GM12874 (cell line): ENCODE results near the gene CIBAR2.

ENCODE experiments used
- TF ChIP-seq, protein P1 (sequence below): IDR thresholded peaks from 2 replicates; pipeline ENCODE4 v1.5.1; 2011; ENCODE audit warnings: low read depth, mild to moderate bottlenecking, control low read depth, low read length, moderate library complexity; ENCODE audit not compliant: insufficient read depth

Gene CIBAR2

DNA sequence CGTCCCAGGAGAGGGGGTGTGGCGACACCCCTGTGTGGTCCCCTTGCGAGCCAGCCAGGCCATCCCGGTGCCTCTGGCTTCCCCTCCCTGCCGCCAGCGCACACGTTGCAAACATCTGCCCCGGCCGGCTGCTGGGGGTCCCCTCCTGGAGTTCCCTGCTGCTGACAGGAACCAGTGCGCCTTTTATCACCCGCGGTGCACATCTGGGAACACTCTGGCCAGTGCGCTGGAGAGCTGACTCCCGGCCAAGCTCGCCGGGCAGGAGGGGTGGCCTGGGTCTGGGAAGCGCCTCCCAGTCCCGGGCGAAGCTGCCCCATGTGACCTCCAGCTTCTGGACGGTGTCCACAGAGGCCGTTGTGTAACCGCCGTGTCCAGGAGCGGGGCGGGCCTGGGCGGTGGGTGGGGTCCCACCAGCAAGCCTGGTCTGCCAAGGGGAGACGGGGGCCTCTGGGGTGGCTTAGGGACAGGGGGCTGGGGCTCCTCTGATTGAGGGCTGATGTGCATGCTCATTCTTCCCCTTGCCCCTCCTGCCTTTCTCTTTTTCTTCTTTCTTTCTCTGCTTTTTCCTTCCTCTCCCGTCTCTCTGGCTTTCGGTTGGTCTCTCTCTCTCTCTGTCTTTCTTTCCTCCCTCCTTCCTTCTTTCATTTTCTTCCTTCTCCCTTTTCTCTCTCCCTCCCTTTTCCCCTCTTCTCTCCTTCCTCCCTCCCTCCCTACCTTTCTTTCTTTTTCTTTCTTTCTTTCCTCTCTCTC, 25.2 kb upstream of the CIBAR2 start:
- TF ChIP-seq, protein P1, sequence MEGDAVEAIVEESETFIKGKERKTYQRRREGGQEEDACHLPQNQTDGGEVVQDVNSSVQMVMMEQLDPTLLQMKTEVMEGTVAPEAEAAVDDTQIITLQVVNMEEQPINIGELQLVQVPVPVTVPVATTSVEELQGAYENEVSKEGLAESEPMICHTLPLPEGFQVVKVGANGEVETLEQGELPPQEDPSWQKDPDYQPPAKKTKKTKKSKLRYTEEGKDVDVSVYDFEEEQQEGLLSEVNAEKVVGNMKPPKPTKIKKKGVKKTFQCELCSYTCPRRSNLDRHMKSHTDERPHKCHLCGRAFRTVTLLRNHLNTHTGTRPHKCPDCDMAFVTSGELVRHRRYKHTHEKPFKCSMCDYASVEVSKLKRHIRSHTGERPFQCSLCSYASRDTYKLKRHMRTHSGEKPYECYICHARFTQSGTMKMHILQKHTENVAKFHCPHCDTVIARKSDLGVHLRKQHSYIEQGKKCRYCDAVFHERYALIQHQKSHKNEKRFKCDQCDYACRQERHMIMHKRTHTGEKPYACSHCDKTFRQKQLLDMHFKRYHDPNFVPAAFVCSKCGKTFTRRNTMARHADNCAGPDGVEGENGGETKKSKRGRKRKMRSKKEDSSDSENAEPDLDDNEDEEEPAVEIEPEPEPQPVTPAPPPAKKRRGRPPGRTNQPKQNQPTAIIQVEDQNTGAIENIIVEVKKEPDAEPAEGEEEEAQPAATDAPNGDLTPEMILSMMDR: no peak

DNA sequence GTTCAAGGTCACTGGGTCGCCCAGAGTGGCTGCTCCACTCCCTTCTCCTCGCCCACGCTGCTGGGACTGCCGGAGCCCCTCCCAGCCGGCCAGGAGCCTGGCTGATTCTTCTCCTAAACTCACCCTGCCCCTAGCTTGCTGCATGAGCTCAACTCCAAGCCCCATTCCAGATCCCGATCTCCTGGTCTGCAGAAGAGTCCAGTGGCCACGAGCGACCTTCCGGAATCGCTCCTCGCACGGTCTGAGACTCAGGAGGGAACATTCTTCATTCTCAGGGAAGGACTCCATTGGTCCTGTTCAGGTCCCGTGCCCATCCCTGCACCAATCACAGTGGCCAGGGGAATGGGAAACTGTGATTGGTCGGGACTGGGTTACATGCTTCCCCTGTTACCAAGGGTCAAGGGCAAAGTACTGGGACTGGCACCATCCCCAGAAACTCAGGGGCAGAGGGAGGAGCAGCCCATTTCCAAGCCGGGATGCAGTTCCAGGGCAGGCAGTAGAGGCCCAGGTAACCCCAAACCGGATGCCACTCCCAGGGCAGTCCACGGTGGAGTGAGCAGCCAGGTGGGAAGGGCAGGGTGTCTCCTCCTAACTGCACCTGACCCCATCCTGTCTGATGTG, 24.5 kb upstream of the CIBAR2 start:
- TF ChIP-seq, protein P1: no peak

DNA sequence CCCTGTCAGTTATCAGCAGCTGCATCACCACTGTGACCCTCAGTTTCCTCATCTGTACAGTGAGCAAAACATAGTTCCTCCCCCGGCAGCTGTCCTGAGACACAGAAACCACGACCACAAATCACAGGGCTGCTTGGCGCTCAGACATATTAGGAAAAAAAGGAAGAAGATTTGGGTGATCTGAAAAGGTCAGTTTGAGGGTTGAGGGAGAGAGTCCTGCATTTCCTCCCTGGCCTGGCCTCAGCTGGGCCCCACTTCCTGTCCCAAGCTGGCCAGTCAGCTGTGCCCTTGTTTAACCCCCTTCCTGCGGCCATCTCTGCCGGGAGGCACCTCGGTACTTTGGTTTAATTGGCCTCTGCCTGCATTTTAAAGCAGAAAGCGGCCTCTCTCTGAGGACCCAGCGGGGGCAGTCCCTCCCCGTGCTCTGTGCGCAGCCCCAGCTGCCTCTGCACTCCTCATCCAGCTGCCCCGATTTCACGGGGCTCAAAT, 24.0 kb upstream of the CIBAR2 start:
- TF ChIP-seq, protein P1: no peak

DNA sequence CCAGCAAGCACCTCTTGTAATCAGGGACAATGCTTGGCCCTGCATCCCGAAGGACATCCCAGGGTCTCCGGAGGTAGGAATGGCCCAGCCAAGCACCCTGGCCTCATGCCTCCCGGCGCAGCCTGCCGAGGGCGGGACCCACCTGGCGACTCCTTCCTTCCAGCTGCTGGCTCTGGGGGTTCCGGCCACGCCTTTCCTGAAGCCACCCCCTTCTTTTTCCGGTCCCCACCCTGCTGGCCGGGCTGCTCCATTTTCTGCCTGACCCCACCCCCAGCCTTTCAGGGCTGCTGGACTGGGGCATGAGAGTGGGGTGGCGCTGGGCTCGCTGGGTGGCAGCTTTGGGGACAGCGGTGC, 22.5 kb upstream of the CIBAR2 start:
- TF ChIP-seq, protein P1: no peak

DNA sequence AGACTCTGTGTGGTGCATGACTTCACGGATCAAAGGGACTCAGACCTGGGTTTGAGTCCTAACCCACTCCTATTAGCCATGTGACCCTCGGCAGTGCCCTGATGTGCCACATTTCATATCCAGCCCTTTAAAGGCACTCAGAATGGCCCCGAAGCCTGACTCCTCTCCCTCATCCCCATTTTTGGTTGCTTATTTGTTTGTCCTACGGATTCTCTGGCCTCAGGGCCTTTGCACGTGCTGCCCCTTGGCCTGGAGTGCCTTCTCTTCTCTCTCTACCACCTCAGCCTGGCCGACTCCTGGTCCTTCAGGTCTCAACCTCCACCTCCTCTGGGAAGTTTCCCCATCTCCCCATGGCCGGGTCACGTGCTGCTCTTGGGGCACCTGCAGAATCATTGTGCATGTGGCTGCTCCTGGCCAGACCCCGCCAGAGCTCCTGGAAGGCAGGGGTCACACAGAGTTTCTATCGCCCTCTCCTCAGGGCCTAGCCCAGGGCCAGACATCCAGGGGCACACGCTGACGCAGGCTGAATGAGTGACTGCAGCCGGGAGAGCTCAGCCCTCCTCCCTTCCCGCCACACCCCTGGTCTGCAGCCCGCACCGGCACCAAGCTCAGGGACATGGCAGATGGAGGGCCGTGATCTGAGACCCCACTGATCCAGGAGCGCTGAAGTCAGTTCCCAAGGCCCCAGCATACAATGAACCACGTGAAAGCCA, 22.0 kb upstream of the CIBAR2 start:
- TF ChIP-seq, protein P1: no peak

DNA sequence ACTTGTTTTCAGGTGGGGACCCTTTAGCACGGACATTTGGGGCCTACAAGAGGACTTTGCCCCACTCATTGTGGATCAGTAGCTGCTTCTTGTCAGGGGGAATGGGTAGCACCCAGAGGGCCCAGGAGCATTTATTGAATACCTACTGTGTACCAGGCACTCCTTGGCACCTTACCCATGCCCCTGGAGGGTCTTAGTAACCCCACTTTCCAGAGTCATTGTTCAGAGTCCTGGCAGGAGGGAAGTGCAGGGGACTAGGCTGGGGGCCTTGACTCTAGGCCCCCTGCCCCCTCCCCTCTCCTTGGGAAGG, 21.0 kb upstream of the CIBAR2 start:
- TF ChIP-seq, protein P1: no peak

DNA sequence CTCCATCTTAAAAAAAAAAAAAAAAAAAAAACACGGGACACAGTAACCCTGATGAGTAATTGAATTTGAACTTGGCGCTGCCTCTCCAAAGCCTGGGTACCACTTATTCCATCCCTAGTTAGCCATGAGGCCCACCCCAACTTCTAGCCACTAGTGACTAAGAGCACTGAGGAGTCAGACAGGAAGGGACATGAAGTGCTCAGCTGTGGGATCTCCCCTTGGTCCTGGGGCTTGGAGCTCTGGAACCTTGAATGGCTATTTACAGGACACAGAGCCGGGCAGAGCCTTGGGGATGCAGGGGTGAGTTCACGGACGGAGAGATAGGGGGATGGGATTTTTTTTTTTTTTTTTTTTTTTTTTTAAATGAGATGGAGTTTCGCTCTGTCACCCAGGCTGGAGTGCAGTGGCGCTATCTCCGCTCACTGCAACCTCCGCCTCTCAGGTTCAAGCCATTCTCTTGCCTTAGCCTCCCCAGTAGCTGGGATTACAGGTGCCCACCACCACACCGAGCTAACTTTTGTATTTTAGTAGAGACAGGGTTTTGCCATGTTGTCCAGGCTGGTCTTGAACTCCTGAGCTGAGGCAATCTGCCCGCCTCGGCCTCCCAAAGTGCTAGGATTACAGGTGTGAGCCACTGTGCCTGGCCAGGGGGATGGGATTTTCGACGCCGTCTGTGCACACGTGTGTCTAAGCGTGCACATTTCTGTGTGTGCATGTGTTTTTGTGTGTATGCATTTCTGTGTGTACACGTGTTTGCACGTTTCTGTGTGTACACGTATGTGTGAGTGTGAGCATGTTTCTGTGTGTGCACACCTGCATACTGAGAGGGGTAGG, 20.4 kb upstream of the CIBAR2 start:
- TF ChIP-seq, protein P1: no peak
